IMR-90 (cell line): ENCODE data around the gene MYH13. TPM values are rescaled to one million over a fixed set of nuclear protein-coding genes. Genes with fewer than 3 reads are reported as not detected.

Experiments
- ATAC-seq: fragments of 200-7000 bp; cut with Tn5 transposase; 2 replicates; pipeline ENCODE4 v1.9.1; 2020; ENCODE audit warnings: low read depth, mild to moderate bottlenecking, moderate library complexity
- BruUV-seq: library from RNA; stranded (reverse); fragments of 400-500 nt; replicated peaks from 2 replicates; lab custom pipeline; 2021; lab: Mats Ljungman, UMichigan
- CTCF ChIA-PET: fragments of 300-600 bp; formaldehyde crosslinking; extraction: SDS; loops from one replicate; lab custom pipeline; 2021; ENCODE audit warnings: antibody characterized with exemption; lab: Yijun Ruan, JAX
- POLR2A ChIA-PET: fragments of 300-600 bp; sonication (Branson Sonifier 250); formaldehyde crosslinking; loops from one replicate; lab custom pipeline; 2022; ENCODE audit warnings: antibody characterized with exemption; ENCODE audit not compliant: unreplicated experiment; lab: Charles Lee
- DNase-seq: peaks from one replicate; pipeline ENCODE4 v3.0.0; 2013
- H2AFZ ChIP-seq: replicated peaks from 2 replicates; pipeline ENCODE3; 2013; ENCODE audit warnings: low read length, mild to moderate bottlenecking; ENCODE audit not compliant: poor library complexity
- H2AK5ac ChIP-seq: 2 replicates; pipeline ENCODE4 v1.6.1; 2013; ENCODE audit warnings: low read depth, low read length, inconsistent platforms
- H2AK9ac ChIP-seq: replicated peaks from 2 replicates; pipeline ENCODE3; 2013; ENCODE audit warnings: mild to moderate bottlenecking, low read depth, low read length, moderate library complexity; ENCODE audit not compliant: poor library complexity
- H2BK120ac ChIP-seq: 2 replicates; pipeline ENCODE4 v1.6.1; 2013; ENCODE audit warnings: low read depth, low read length, inconsistent platforms
- H2BK15ac ChIP-seq: 3 replicates; pipeline ENCODE4 v1.6.1; 2013; ENCODE audit warnings: low read depth, low read length, inconsistent platforms
- H2BK20ac ChIP-seq: 2 replicates; pipeline ENCODE4 v1.6.1; 2013; ENCODE audit warnings: low read depth, mild to moderate bottlenecking, inconsistent platforms, low read length, moderate library complexity
- H2BK5ac ChIP-seq: 2 replicates; pipeline ENCODE4 v1.6.1; 2013; ENCODE audit warnings: mild to moderate bottlenecking, low read depth, low read length, inconsistent platforms; ENCODE audit not compliant: poor library complexity, severe bottlenecking
- H3K14ac ChIP-seq: replicated peaks from 2 replicates; pipeline ENCODE4 v1.6.1; 2013; ENCODE audit warnings: low read depth, low read length, inconsistent platforms
- H3K18ac ChIP-seq: 2 replicates; pipeline ENCODE4 v1.6.1; 2013; ENCODE audit warnings: low read depth, low read length, control low read depth
- H3K23ac ChIP-seq: 2 replicates; pipeline ENCODE4 v1.6.1; 2013; ENCODE audit warnings: low read depth, low read length, inconsistent platforms
- H3K27ac ChIP-seq: 2 replicates; pipeline ENCODE4 v1.5.1; 2013; ENCODE audit warnings: mild to moderate bottlenecking, control low read depth, low read length; ENCODE audit not compliant: insufficient read depth
- H3K27me3 ChIP-seq: 2 replicates; pipeline ENCODE4 v1.6.1; 2013; ENCODE audit warnings: low read length; ENCODE audit not compliant: control insufficient read depth, insufficient read depth
- H3K36me3 ChIP-seq: 2 replicates; pipeline ENCODE4 v1.6.1; 2013; ENCODE audit warnings: low read length, mixed read lengths; ENCODE audit not compliant: control insufficient read depth, insufficient read depth
- H3K4ac ChIP-seq: 2 replicates; pipeline ENCODE4 v1.6.1; 2013; ENCODE audit warnings: low read depth, low read length, inconsistent platforms
- H3K4me1 ChIP-seq: 2 replicates; pipeline ENCODE4 v1.6.1; 2013; ENCODE audit warnings: low read length, mixed read lengths; ENCODE audit not compliant: control insufficient read depth, insufficient read depth
- H3K4me2 ChIP-seq: 2 replicates; pipeline ENCODE4 v1.6.1; 2013; ENCODE audit warnings: low read depth, mild to moderate bottlenecking, control low read depth, low read length, moderate library complexity
- H3K4me3 ChIP-seq: 2 replicates; pipeline ENCODE4 v1.5.1; 2013; ENCODE audit warnings: low read depth, mild to moderate bottlenecking, control low read depth, low read length, moderate library complexity; ENCODE audit not compliant: insufficient read depth
- H3K56ac ChIP-seq: 2 replicates; pipeline ENCODE4 v1.6.1; 2013; ENCODE audit warnings: low read length, inconsistent platforms; ENCODE audit not compliant: insufficient read depth; ENCODE audit errors: extremely low read depth
- H3K79me1 ChIP-seq, 2 experiments: 2 replicates each; pipeline ENCODE4 v1.6.1; 2013; ENCODE audit warnings: low read length in 2 of 2, inconsistent platforms in 1 of 2, low read depth in 1 of 2
- H3K9ac ChIP-seq: 2 replicates; pipeline ENCODE4 v1.6.1; 2013; ENCODE audit warnings: low read depth, low read length, control low read depth
- H3K9me1 ChIP-seq: 2 replicates; pipeline ENCODE4 v1.6.1; 2013; ENCODE audit warnings: low read length, inconsistent platforms; ENCODE audit not compliant: insufficient read depth
- H3K9me3 ChIP-seq: 2 replicates; pipeline ENCODE4 v1.6.1; 2013; ENCODE audit warnings: low read length; ENCODE audit not compliant: control insufficient read depth, insufficient read depth
- H4K20me1 ChIP-seq: 2 replicates; pipeline ENCODE4 v1.6.1; 2013; ENCODE audit warnings: low read length, inconsistent platforms; ENCODE audit not compliant: insufficient read depth
- H4K5ac ChIP-seq: 2 replicates; pipeline ENCODE4 v1.6.1; 2013; ENCODE audit warnings: mild to moderate bottlenecking, low read depth, low read length, control low read depth
- H4K8ac ChIP-seq, 2 experiments: 2 replicates each; pipeline ENCODE4 v1.6.1; 2013; ENCODE audit warnings: low read depth in 2 of 2, low read length in 2 of 2, control low read depth in 1 of 2, inconsistent platforms in 1 of 2
- H4K91ac ChIP-seq: 2 replicates; pipeline ENCODE4 v1.6.1; 2013; ENCODE audit warnings: low read depth, low read length, inconsistent platforms; ENCODE audit not compliant: insufficient read depth
- BHLHE40 ChIP-seq: fragments of 150-350 bp; IDR thresholded peaks from 2 replicates; pipeline ENCODE4 v1.6.1; 2016; ENCODE audit warnings: mild to moderate bottlenecking, low read depth, low read length
- CEBPB ChIP-seq: IDR thresholded peaks from 2 replicates; pipeline ENCODE4 v1.6.1; 2012; ENCODE audit warnings: low read depth, low read length, improper control_type of control experiment
- ELK1 ChIP-seq: fragments of 150-350 bp; IDR thresholded peaks from 2 replicates; pipeline ENCODE4 v1.6.1; 2016; ENCODE audit warnings: low read depth, mild to moderate bottlenecking, low read length, moderate library complexity, borderline replicate concordance
- FOS ChIP-seq: fragments of 150-350 bp; IDR thresholded peaks from 2 replicates; pipeline ENCODE4 v1.6.1; 2016; ENCODE audit warnings: low read depth, low read length
- MAFK ChIP-seq: IDR thresholded peaks from 2 replicates; pipeline ENCODE4 v1.6.1; 2012; ENCODE audit warnings: low read depth, low read length, improper control_type of control experiment
- MAZ ChIP-seq: IDR thresholded peaks from 2 replicates; pipeline ENCODE4 v1.6.1; 2012; ENCODE audit warnings: low read depth, mild to moderate bottlenecking, low read length, improper control_type of control experiment, moderate library complexity, borderline replicate concordance
- MXI1 ChIP-seq: IDR thresholded peaks from 2 replicates; pipeline ENCODE4 v1.6.1; 2012; ENCODE audit warnings: low read depth, mild to moderate bottlenecking, low read length, moderate library complexity, borderline replicate concordance
- NFE2L2 ChIP-seq: fragments of 150-350 bp; IDR thresholded peaks from 2 replicates; pipeline ENCODE4 v1.6.1; 2016; ENCODE audit warnings: low read depth, mild to moderate bottlenecking, low read length
- RAD21 ChIP-seq: IDR thresholded peaks from 2 replicates; pipeline ENCODE4 v1.6.1; 2012; ENCODE audit warnings: low read length, improper control_type of control experiment
- RFX5 ChIP-seq: IDR thresholded peaks from 2 replicates; pipeline ENCODE4 v1.8.0; 2012; ENCODE audit warnings: low read depth, mild to moderate bottlenecking, low read length, moderate library complexity
- SMC3 ChIP-seq: fragments of 150-350 bp; IDR thresholded peaks from 2 replicates; pipeline ENCODE4 v1.6.1; 2016; ENCODE audit warnings: low read depth, mild to moderate bottlenecking, antibody characterized with exemption, low read length, moderate library complexity
- USF2 ChIP-seq: fragments of 150-350 bp; IDR thresholded peaks from 2 replicates; pipeline ENCODE4 v1.6.1; 2017; ENCODE audit warnings: mild to moderate bottlenecking, antibody characterized with exemption, low read length, low read depth
- WGBS, 2 experiments: methylation state at CpG; one replicate each; pipeline versions ENCODE4 v1.1.5 to v1.1.7; 2013; ENCODE audit warnings: missing lambda C conversion rate in 2 of 2; ENCODE audit not compliant: insufficient read length in 1 of 2; ENCODE audit errors: extremely low coverage in 2 of 2; 5-methylcytosine and 5-hydroxymethylcytosine counted together
- dilution Hi-C: fragments of 300-500 bp; cut with HindIII; formaldehyde crosslinking; loops from one replicate; pipeline ENCODE4 v1.14.3; 2018; ENCODE audit warnings: low sequenced_read_pairs; ENCODE audit not compliant: unreplicated experiment
- in situ Hi-C: fragments of 300-500 bp; cut with MboI; formaldehyde crosslinking; loops from 3 replicates; pipeline ENCODE4 v1.14.3; 2019; ENCODE audit warnings: low sequenced_read_pairs, inconsistent platforms, mixed read lengths
- intact Hi-C: fragments of 100-400 bp; cut with micrococcal nuclease; formaldehyde crosslinking; loops from 2 replicates; pipeline ENCODE4 v1.10.0; 2022
- polyA plus RNA-seq, 3 experiments: library from polyadenylated mRNA; depleted of rRNA; stranded (reverse); fragments of >200 nt; gene quantifications; 2 replicates each; pipeline ENCODE4 v1.2.3, GENCODE V29; 2012; ENCODE audit warnings: low replicate concordance in 1 of 3
- total RNA-seq: library from RNA; depleted of rRNA; stranded (reverse); fragments of >200 nt; gene quantifications from 2 replicates; pipeline ENCODE4 v1.2.3, GENCODE V29; 2012
- TF ChIP-seq, protein P1 (sequence below): conservative IDR thresholded peaks from 2 replicates; pipeline ENCODE4 v1.5.1; 2012; ENCODE audit warnings: mild to moderate bottlenecking, low read depth, low read length, improper control_type of control experiment

Gene MYH13
- total and polyA plus RNA-seq, 2 of the 4 experiments (the other 2 are of a cell fraction) = not detected

GRCh38 chr17:10421211-10421610 lies 48.4 kb upstream of the MYH13 start:
- intact Hi-C loops = no loop called here
- no peak for DNase-seq
- Histone ChIP-seq H3K4me2 (no peak overlapping the region), H2BK5ac (no peak overlapping the region), H4K91ac (no peak overlapping the region), H3K4me1 (no peaks in the 10 kb centered on the region), H3K56ac (no peak overlapping the region), H3K27me3 (no peaks in the 10 kb centered on the region), H2BK120ac (no peak overlapping the region), H4K8ac (no peak overlapping the region), H3K14ac (no peak overlapping the region), H2BK20ac (no peak overlapping the region), H3K23ac (no peak overlapping the region), H3K36me3 (no peaks in the 10 kb centered on the region), H2AK5ac (no peak overlapping the region), H4K20me1 (no peaks in the 10 kb centered on the region), H2AK9ac (no peak overlapping the region), H3K18ac (no peak overlapping the region), H2BK15ac (no peak overlapping the region), H3K79me1 (no peaks in the 10 kb centered on the region), H4K5ac (no peak overlapping the region), H3K9me1 (no peaks in the 10 kb centered on the region), H3K4ac (no peak overlapping the region), H2AFZ (no peak overlapping the region), H3K9me3 (no peaks in the 10 kb centered on the region), H3K9ac (no peak overlapping the region), H3K27ac (no peak overlapping the region), H3K4me3 (no peak overlapping the region)
- ChIA-PET POLR2A (no interaction called here), CTCF (no interaction called here)
- TF ChIP-seq RFX5 (no peak), USF2 (no peak), ELK1 (no peak), BHLHE40 (no peak), CEBPB (no peak), MXI1 (no peak), MAZ (no peak), SMC3 (no peak), NFE2L2 (no peak), RAD21 (no peak), MAFK (no peak), FOS (no peak)
- TF ChIP-seq, protein P1, sequence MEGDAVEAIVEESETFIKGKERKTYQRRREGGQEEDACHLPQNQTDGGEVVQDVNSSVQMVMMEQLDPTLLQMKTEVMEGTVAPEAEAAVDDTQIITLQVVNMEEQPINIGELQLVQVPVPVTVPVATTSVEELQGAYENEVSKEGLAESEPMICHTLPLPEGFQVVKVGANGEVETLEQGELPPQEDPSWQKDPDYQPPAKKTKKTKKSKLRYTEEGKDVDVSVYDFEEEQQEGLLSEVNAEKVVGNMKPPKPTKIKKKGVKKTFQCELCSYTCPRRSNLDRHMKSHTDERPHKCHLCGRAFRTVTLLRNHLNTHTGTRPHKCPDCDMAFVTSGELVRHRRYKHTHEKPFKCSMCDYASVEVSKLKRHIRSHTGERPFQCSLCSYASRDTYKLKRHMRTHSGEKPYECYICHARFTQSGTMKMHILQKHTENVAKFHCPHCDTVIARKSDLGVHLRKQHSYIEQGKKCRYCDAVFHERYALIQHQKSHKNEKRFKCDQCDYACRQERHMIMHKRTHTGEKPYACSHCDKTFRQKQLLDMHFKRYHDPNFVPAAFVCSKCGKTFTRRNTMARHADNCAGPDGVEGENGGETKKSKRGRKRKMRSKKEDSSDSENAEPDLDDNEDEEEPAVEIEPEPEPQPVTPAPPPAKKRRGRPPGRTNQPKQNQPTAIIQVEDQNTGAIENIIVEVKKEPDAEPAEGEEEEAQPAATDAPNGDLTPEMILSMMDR = no peak
- BruUV-seq = no TSS peak
- in situ Hi-C loops = no loop called here
- ATAC-seq = no peak
- no CpG with 5 or more reads among the region's 2 CpGs for WGBS, 2 experiments
- dilution Hi-C loops = no loop called here
